GM12864 (cell line): Measurements from ENCODE around the gene SMAD7.

Experiments
- DNase-seq: peaks from one replicate; pipeline ENCODE4 v3.0.0-alpha.2; 2011; ENCODE audit warnings: low read depth
- H3K4me3 ChIP-seq: 2 replicates; pipeline ENCODE4 v1.5.1; 2011; ENCODE audit warnings: mild to moderate bottlenecking, low read depth, low read length, control low read depth
- CTCF ChIP-seq: IDR thresholded peaks from 2 replicates; pipeline ENCODE4 v1.5.1; 2011; ENCODE audit warnings: low read depth, mild to moderate bottlenecking, moderate library complexity, low read length, control low read depth, inconsistent platforms; ENCODE audit errors: missing control alignments

SMAD7 gene

GRCh38 chr18:48896875-48897511, 53.8 kb downstream of the SMAD7 start:
- peak; percentile 31 for DNase-seq
- H3K4me3 ChIP-seq: no peak overlapping the region
- TF ChIP-seq CTCF: peak; percentile 14

- DNase-seq: no peak
- TF ChIP-seq CTCF: no peak
- no peak overlapping the region for H3K4me3 ChIP-seq
Observed at GRCh38 chr18:48896326-48896874, 54.4 kb downstream of the SMAD7 start.

GRCh38 chr18:48894799-48895346, 55.9 kb downstream of the SMAD7 start:
- H3K4me3 ChIP-seq: no peak overlapping the region
- no peak for DNase-seq
- no peak for TF ChIP-seq CTCF

- no peak overlapping the region for H3K4me3 ChIP-seq
- DNase-seq: no peak
- TF ChIP-seq CTCF: no peak
Observed at GRCh38 chr18:48893608-48894600, 56.9 kb downstream of the SMAD7 start.

- no peak for DNase-seq
- H3K4me3 ChIP-seq: no peak overlapping the region
- no peak for TF ChIP-seq CTCF
Observed at GRCh38 chr18:48893061-48893607, 57.6 kb downstream of the SMAD7 start.

GRCh38 chr18:48892146-48892855, 58.5 kb downstream of the SMAD7 start:
- no peak overlapping the region for H3K4me3 ChIP-seq
- TF ChIP-seq CTCF: no peak
- no peak for DNase-seq
